HG02588 (cell line): Measurements from ENCODE around the gene KIF22.

ENCODE experiments used
- ATAC-seq: cut with Tn5 transposase; IDR thresholded peaks from one replicate; pipeline ENCODE4 v1.9.1; 2021; ENCODE audit warnings: mild to moderate bottlenecking, moderate library complexity; ENCODE audit not compliant: unreplicated experiment

KIF22 gene

DNA sequence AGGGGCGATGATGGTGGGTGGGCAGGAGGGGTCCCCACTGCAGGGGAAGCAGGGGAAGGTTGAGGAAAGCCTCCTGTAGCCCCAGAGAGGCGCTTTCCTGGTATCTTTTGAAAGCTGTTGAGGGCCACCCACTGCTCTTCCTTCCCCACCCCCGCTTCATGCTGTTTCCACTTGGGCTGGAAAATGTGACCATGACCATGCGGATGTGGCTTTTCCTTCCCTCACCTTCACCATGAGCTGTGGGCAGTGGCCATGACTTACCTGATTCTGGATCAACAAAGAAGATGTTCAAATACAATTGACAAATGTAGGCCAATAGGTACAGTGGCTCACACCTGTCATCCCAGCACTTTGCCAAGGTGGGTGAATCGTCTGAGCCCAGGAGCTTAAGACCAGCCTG, 43.5 kb downstream of the KIF22 start:
- ATAC-seq, result no peak

DNA sequence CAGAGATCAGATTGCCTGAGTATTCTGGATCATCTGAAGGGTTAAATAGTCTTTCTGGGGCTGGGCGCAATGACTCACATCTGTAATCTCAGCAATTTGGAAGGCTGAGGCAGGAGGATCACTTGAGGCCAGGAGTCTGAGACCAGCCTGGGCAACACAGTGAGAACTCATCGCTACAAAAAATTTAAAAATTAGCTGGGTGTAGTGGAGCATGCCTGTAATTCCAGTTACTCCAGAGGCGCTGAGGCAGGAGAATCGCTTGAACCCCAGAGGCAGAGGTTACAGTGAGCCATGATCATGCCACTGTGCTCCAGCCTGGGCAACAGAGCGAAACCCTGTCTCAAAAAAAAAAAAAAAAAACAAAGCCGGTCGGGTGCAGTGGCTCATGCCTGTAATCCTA, 45.4 kb downstream of the KIF22 start:
- no peak for ATAC-seq

GRCh38 chr16:29836623-29837022, 46.1 kb downstream of the KIF22 start:
- ATAC-seq, result no peak

DNA sequence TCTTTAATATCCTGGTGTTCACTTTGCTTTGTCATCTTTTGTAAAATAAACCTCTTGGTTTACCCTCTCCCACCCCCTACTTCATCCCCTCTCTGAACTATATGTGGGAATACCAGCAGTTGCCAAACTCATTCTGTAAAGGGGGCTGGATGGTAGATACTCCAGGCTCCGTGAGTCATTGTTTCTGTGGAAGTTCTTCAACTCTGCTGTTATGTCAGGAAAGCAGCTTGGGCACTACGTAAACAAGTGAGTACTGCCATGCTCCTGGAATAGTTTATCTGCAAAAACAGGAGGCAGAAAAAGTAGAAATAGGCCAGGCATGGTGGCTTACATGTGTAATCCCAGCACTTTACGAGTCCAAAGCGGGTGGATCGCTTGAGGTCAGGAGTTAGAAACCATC, 47.3 kb downstream of the KIF22 start:
- no peak for ATAC-seq

DNA sequence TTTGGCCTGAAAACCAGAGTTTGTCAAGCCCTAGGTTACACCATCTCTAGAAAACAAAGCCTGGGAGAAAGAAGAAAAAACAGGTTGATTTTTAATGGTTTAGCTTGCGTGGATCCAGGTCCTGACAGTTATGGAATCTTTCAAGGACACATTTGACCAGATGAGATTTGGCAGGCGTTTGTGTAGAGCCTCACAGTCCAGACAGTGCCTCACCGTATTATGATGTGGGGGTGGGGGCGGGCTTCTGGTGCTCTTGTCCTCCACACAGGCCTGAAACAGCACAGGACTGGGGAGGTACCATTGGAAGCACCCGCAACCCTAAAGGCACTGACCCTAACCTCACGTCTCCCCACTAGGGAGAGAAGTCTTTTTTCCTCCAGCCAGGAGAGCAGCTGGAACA, 49.3 kb downstream of the KIF22 start:
- no peak for ATAC-seq

DNA sequence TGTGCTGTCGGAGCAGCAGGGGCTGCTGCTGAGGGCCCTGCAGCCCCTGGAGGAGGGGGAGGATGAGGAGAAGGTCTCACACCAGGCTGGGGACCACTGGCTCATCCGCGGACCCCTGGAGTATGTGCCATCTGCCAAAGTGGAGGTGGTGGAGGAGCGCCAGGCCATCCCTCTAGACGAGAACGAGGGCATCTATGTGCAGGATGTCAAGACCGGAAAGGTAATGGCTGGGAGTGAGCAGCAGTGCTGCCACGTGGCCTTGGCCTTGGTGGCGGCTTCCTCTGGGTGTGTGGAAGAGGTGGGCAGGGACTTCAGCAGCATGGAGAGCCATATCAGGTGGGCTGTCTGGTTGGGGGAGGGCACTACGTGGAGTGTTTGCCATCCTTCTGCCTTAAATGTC, 49.7 kb downstream of the KIF22 start:
- ATAC-seq, result no peak

- ATAC-seq, result no peak
Observed at GRCh38 chr16:29841631-29842030, 51.1 kb downstream of the KIF22 start.

GRCh38 chr16:29842732-29843346, 52.3 kb downstream of the KIF22 start:
- ATAC-seq, result no peak

GRCh38 chr16:29843931-29844330, 53.4 kb downstream of the KIF22 start:
- no peak for ATAC-seq

- ATAC-seq, result no peak
Observed at GRCh38 chr16:29844575-29845331, 54.2 kb downstream of the KIF22 start.

DNA sequence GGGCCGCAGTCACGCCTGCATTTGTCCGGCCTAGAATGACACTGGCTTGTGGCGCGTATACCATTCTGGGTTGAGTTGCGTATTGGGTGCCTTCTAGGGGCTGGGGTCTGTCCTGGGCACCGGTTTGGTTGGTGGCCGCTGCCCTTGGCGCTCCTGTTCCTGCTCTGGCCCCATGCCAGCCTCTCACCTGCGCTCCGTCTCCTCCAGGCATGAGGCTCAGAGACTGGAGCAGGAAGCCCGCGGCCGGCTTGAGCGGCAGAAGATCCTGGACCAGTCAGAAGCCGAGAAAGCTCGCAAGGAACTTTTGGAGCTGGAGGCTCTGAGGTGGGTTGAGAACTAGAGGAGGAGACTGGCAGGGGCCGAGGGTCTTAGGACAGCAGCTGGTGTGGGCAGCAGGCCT, 55.1 kb downstream of the KIF22 start:
- ATAC-seq, result no peak

DNA sequence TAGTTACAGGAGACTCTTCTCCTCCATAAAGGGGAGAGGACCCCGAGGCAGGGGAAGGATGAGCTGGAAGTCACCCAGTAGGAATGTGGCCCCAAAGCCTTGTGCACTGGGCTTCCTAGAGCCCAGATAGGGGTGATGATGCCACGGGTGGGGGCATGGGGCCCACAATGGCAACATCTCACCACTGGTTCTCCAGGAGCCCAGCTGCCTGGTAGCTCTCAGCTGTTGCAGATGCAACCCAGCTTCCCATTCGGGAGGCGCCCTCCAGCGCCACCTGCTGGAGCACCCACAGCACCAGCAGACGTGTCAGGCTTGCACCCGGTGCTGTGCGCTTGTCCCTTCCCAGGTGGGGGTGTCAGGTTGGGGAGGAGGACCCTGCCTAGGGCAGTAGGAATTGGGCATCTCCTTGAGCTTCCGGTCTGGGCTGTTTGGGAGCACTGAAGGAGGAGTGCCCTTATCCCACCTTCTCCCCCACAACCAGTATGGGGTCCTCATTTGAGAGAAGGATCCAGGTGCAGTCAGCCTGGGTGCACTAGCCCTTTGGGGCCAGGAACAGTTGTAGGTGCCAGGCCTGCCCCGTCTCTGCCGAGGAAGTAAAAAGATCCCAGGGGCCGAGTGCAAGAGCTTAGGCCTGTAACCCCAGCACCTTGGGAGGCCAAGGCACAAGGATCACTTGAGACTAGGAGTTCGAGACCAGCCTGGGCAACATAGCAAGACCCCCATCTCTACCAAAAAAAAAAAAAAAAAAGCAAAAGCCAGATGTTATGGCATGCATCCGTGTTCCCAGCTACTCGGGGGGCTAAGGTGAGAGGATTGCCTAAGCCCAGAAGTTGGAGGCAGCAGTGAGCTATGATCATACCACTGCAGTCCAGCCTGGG, 58.1 kb downstream of the KIF22 start:
- no peak for ATAC-seq

DNA sequence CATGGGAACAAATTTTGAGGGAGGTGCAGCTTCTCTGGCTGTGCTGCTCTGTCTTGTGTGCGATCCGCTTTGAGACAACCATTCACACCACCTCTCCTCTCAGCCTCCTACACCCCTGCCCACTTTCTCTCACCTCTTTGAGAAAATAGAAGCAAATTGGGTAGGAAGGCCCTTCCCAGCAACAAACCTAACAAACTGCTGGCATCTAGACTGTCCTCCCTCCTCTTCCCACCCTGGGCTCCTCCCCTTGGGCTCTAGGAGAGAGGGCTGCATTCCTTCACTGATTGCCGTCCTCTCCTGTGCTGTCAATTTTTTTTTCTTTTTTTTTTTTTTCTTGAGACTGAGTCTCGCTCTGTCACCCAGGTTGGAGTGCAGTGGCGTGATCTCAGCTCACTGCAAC, 59.0 kb downstream of the KIF22 start:
- ATAC-seq, result no peak

- no peak for ATAC-seq
Observed at GRCh38 chr16:29850998-29851397, 60.4 kb downstream of the KIF22 start.

- no peak for ATAC-seq
Observed at GRCh38 chr16:29852654-29853053, 62.1 kb downstream of the KIF22 start.

GRCh38 chr16:29854520-29855100, 64.1 kb downstream of the KIF22 start:
- ATAC-seq, result no peak
